GM12801 (cell line): ENCODE data around the gene PCP4L1.

ENCODE experiments used
- CTCF ChIP-seq: IDR thresholded peaks from one replicate; pipeline ENCODE4 v1.5.1; 2011; ENCODE audit warnings: control low read depth; ENCODE audit not compliant: insufficient read length; ENCODE audit errors: extremely low read depth

The PCP4L1 gene

GRCh38 chr1:161287482-161288054 lies 29.0 kb downstream of the PCP4L1 start:
- TF ChIP-seq CTCF: no peak

- no peak for TF ChIP-seq CTCF
These were observed 32.2 kb downstream of the PCP4L1 start for GRCh38 chr1:161290779-161291178.

DNA sequence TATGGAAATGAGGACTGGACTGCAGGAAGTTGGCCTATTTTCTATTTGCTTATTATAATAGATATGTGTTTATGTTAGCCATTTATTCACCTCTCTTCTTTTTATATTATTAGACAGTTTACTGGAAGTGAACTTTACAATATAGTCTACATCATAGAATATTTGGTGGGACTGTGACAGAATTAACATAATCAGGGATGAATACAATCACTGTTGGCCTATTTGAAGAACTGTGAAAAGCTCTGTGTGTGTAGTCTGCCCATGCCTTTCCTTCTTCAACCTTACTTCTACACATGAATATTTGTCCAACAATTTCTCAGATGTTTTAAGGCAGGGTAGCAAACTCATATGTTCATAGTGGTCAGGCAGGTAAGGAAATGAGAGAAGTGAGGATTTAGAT lies 38.9 kb downstream of the PCP4L1 start:
- TF ChIP-seq CTCF: no peak

- TF ChIP-seq CTCF: no peak
These were observed 39.6 kb downstream of the PCP4L1 start for GRCh38 chr1:161298116-161298515.

- TF ChIP-seq CTCF: no peak
These were observed 40.8 kb downstream of the PCP4L1 start for GRCh38 chr1:161299347-161299746.

DNA sequence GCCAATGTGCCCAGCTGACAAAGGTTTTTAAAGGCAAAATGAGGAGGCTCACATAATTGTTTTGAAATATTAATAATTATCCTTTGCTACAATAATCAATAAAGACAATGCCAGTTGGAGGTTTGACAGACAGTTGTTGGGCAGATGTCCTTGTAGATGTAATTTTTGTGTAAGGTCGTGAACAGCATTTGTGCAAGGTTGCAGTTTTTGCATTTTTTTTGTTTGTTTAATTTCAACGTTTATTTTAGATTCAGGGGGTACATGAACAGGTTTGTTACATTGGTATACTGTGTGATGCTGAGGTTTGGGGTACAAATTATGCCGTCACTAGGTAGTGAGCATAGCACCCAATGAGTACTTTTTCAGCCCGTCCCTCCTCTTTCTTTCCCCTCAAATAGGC lies 41.9 kb downstream of the PCP4L1 start:
- TF ChIP-seq CTCF: no peak

DNA sequence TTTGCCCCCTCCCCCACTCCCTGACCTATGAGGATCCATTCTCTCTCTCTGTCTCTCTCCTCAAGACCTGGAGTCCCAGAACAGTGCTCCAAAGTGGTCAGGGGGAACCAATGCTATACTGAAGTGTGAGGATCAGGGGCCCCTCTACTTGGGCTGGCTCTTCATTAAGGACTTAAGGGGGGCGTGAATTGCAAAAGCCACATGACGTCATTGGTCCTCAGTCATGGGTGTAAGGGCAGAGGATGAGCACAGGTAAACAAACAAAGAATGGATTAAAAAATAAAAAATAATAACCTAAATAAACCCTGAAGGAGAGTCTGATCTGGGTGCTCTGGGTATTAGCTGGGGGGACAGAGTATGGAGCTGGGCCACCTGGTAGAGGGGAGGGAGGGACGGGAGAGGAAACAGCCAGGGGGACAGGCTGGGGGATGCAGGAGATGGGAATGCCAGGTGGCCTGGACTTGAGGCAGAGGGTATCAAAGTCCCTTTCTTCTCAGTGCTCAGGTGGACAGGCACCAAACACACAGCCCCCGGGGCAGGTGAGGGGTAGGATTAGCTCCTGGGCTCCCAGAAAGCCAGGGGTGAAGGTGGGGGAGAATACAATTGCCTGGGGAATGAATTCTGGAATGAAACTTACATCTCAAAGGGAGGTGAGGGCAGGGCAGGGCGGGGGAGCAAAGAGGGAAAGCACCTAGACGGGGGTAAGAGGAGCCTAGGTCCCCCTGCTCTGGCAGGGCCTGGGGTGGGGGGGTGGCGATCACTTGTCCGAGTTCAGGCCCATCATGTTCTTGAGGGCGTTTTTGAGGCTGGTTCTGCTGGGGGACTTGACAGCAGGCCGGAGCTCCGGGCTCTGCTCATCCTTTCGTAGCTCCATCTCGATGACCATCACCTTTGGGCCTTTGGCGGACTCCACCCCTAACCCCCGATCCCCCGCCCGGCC lies 46.7 kb downstream of the PCP4L1 start:
- TF ChIP-seq CTCF: no peak
